ENCODE results near the gene ATP1A1. TPM values are rescaled to one million over a fixed set of nuclear protein-coding genes. Genes with fewer than 3 reads are reported as not detected.

ATP1A1 gene
- total RNA-seq, 1 donor from 2014 or later, result 196 TPM

GRCh38 chr1:116405241-116406135 lies 32.4 kb downstream of the ATP1A1 start:
- H3K9me3 Mint-ChIP-seq, result no peaks in the 10 kb centered on the region
- H3K27me3 Mint-ChIP-seq (ENCODE audit: low read depth), result no peaks in the 10 kb centered on the region
- H3K4me1 Mint-ChIP-seq (ENCODE audit: low read depth), result peaks cover 12% of the 10 kb centered on the region
- peaks cover 74% of the 10 kb centered on the region for H3K36me3 Mint-ChIP-seq (ENCODE audit: low read depth)
- H3K4me3 Mint-ChIP-seq (ENCODE audit: low read depth), result no peak overlapping the region
- no peak overlapping the region for H3K27ac Mint-ChIP-seq
- intact Hi-C loops (cut with micrococcal nuclease), result no loop called here
- DNase-seq (ENCODE audit: low spot score), result no peak

GRCh38 chr1:116407033-116407432 lies 34.0 kb downstream of the ATP1A1 start:
- H3K4me1 Mint-ChIP-seq (ENCODE audit: low read depth), result peaks cover 9% of the 10 kb centered on the region
- no peak for DNase-seq (ENCODE audit: low spot score)
- H3K9me3 Mint-ChIP-seq, result no peaks in the 10 kb centered on the region
- H3K4me3 Mint-ChIP-seq (ENCODE audit: low read depth), result no peak overlapping the region
- H3K27ac Mint-ChIP-seq, result no peak overlapping the region
- H3K36me3 Mint-ChIP-seq (ENCODE audit: low read depth), result peaks cover 59% of the 10 kb centered on the region
- H3K27me3 Mint-ChIP-seq (ENCODE audit: low read depth), result no peaks in the 10 kb centered on the region
- intact Hi-C loops (cut with micrococcal nuclease), result no loop called here

- Mint-ChIP-seq H3K27me3 (ENCODE audit: low read depth) (no peaks in the 10 kb centered on the region), H3K27ac (no peak overlapping the region), H3K36me3 (ENCODE audit: low read depth) (peaks cover 47% of the 10 kb centered on the region), H3K4me3 (ENCODE audit: low read depth) (no peak overlapping the region), H3K9me3 (no peaks in the 10 kb centered on the region), H3K4me1 (ENCODE audit: low read depth) (peaks cover 10% of the 10 kb centered on the region)
- DNase-seq (ENCODE audit: low spot score), result no peak
- intact Hi-C loops (cut with micrococcal nuclease), result no loop called here
These were observed 35.1 kb downstream of the ATP1A1 start for GRCh38 chr1:116408193-116408592.

DNA sequence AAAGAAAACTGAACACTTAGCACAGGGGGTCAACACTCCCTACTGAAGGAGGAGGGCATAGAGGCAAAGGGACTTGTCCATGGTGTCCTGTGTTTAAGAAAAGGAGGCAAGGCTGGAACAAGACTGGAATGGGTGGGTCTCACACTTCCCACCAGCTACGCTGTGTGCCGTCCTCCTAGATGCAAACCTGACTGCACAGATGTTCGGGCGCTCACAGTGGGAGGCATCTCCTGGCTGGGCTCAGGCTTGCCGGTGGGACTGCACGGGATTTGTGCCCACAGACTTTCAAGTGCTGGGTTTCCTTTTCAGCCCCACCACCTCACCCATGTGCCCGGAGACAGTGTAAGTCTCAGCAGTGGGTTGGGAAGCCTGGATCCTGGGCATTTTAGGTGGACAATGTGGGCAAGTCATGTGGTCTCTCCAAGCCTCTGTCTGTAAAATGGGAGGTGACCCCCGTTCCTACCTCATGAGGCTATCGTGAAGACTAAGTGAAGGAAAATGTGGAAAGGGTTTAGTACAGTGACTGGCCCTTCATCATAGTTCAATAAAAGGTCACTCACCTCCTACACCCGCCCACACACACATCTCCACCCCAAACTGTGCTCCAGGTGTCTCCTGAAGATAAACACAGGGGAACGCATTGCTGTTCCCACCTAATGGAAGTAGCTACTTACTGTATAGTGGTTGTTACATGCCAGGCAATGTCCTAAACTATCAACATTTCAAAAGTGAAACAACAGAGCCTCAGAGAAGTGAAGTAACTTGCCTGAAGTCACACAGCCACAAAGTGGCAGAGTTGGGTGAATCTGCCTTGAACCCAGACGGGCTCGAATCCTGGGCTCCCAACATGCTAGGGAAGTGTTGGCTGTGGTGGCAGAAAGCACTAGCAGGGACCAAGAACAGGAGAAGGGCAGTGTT lies 36.0 kb downstream of the ATP1A1 start:
- peaks cover 16% of the 10 kb centered on the region for H3K4me1 Mint-ChIP-seq (ENCODE audit: low read depth)
- H3K4me3 Mint-ChIP-seq (ENCODE audit: low read depth), result no peak overlapping the region
- intact Hi-C loops (cut with micrococcal nuclease), result no loop called here
- peaks cover 43% of the 10 kb centered on the region for H3K36me3 Mint-ChIP-seq (ENCODE audit: low read depth)
- no peak overlapping the region for H3K27ac Mint-ChIP-seq
- no peaks in the 10 kb centered on the region for H3K27me3 Mint-ChIP-seq (ENCODE audit: low read depth)
- no peak for DNase-seq (ENCODE audit: low spot score)
- H3K9me3 Mint-ChIP-seq, result no peaks in the 10 kb centered on the region

DNA sequence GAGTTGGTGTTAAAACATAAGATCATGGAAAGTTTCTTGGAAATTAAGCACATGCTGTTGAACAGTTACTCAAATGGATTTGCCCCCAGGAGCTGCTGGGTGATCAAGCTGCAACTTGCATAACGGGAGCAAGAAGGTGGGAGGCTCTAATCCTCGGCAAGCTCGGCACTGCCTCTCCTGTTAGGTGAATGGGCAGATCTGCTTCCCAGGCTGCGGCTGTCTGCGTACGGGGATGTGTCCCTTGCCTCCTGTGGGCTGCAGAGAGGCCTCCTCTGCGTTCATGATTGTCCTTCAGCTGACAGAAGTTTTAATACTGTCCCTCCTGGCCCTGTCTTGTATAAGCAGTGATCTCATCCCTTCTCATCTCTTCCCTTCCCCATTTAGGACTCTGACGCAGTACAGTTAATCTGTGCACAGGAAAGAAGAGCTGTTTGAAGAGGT lies 36.7 kb downstream of the ATP1A1 start:
- Mint-ChIP-seq H3K27ac (no peak overlapping the region), H3K9me3 (no peaks in the 10 kb centered on the region), H3K36me3 (ENCODE audit: low read depth) (peaks cover 40% of the 10 kb centered on the region), H3K4me3 (ENCODE audit: low read depth) (no peak overlapping the region), H3K27me3 (ENCODE audit: low read depth) (no peaks in the 10 kb centered on the region), H3K4me1 (ENCODE audit: low read depth) (peaks cover 19% of the 10 kb centered on the region)
- intact Hi-C loops (cut with micrococcal nuclease), result no loop called here
- DNase-seq (ENCODE audit: low spot score), result no peak

DNA sequence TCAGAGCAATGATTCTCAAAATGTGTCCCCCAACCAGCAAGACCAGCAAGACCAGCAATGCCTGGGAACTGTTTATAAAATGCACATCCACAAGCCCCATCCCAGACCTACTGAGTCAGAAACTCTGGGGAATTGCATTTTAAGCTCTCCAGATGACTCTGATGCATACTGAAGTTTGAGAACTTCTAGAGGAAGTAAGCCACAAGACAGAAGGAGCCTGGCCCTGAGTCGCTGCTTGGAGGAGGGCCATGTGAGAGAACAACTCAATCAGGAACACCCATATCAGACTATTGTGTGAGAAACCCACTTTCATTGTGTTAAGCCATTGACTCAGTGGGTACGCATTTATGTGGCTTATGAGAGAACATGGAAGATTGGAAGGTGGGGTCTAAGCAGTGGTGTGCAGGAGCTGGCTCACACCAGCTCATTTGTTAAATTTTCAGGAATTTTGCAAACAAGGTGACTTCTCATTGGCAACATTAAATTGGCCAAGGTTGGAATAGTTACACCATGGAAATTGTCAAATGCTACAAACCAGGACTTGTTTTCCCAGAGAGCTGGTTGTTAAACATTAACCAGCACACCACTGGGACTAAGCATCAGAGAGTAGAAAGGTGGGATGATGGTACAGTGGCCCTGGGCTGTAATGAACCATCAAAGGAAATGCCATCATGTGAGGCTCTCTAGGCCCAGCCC lies 38.9 kb downstream of the ATP1A1 start:
- DNase-seq (ENCODE audit: low spot score), result no peak
- Mint-ChIP-seq H3K4me1 (ENCODE audit: low read depth) (peaks cover 33% of the 10 kb centered on the region), H3K4me3 (ENCODE audit: low read depth) (no peak overlapping the region), H3K36me3 (ENCODE audit: low read depth) (peaks cover 25% of the 10 kb centered on the region), H3K9me3 (no peaks in the 10 kb centered on the region), H3K27me3 (ENCODE audit: low read depth) (no peaks in the 10 kb centered on the region), H3K27ac (no peak overlapping the region)
- intact Hi-C loops (cut with micrococcal nuclease), result loop anchor here (2.0 kb wide), 1 partner anchor 19 kb away; no protein-coding TSS in a partner anchor

- Mint-ChIP-seq H3K9me3 (no peaks in the 10 kb centered on the region), H3K4me3 (ENCODE audit: low read depth) (no peak overlapping the region), H3K36me3 (ENCODE audit: low read depth) (peaks cover 23% of the 10 kb centered on the region), H3K27me3 (ENCODE audit: low read depth) (no peaks in the 10 kb centered on the region), H3K4me1 (ENCODE audit: low read depth) (peaks cover 36% of the 10 kb centered on the region), H3K27ac (no peak overlapping the region)
- DNase-seq (ENCODE audit: low spot score), result no peak
- intact Hi-C loops (cut with micrococcal nuclease), result loop anchor here (2.0 kb wide), 1 partner anchor 20 kb away; no protein-coding TSS in a partner anchor
These were observed 39.4 kb downstream of the ATP1A1 start for GRCh38 chr1:116412480-116412798.

DNA sequence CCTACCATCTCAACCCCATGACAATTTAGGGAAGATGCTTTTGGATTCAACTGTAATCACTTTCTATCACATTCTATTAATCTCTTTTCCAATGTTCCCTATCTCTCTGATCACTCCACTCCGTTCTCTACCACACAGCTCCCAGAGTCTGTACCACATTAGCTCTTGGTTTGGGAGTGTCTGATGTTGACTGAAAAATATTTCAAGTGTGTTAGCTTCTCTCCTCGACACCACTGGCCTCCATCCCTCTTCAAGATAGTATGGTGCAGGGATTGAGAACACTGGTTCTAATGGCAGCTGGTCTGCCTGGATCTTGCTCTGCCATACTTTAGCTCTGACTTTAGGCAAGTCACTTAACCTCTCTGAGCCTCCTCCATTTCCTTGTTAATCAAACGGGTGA lies 39.9 kb downstream of the ATP1A1 start:
- H3K27ac Mint-ChIP-seq, result peak overlapping the region; percentile 2
- no peak for DNase-seq (ENCODE audit: low spot score)
- H3K9me3 Mint-ChIP-seq, result no peaks in the 10 kb centered on the region
- H3K36me3 Mint-ChIP-seq (ENCODE audit: low read depth), result peaks cover 18% of the 10 kb centered on the region
- no peaks in the 10 kb centered on the region for H3K27me3 Mint-ChIP-seq (ENCODE audit: low read depth)
- intact Hi-C loops (cut with micrococcal nuclease), result loop anchor here (2.0 kb wide), 1 partner anchor 20 kb away; no protein-coding TSS in a partner anchor
- H3K4me3 Mint-ChIP-seq (ENCODE audit: low read depth), result no peak overlapping the region
- H3K4me1 Mint-ChIP-seq (ENCODE audit: low read depth), result peaks cover 40% of the 10 kb centered on the region

GRCh38 chr1:116413414-116413813 lies 40.4 kb downstream of the ATP1A1 start:
- DNase-seq (ENCODE audit: low spot score), result no peak
- Mint-ChIP-seq H3K36me3 (ENCODE audit: low read depth) (peaks cover 15% of the 10 kb centered on the region), H3K27me3 (ENCODE audit: low read depth) (no peaks in the 10 kb centered on the region), H3K4me3 (ENCODE audit: low read depth) (no peak overlapping the region), H3K27ac (no peak overlapping the region), H3K9me3 (no peaks in the 10 kb centered on the region), H3K4me1 (ENCODE audit: low read depth) (peaks cover 41% of the 10 kb centered on the region)
- intact Hi-C loops (cut with micrococcal nuclease), result loop anchor here (2.0 kb wide), 1 partner anchor 21 kb away; no protein-coding TSS in a partner anchor

DNA sequence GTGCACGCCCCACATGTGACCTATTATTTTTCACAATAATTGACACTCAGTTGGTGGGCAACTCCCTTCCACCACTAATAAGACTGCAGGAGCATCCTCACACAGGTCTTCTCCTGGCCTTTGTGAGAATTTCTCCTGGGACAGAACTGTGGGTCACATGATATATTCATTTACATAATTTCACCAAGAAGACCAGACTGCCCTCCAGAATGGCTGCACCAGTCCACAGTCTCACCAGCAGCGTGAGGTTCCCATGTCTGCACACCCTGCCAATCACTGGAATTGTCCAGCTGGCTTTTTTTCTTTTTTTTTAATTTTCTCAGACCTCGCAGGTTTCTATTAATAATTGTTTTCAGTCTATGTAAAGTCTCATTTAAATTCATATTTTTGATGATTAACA lies 41.3 kb downstream of the ATP1A1 start:
- Mint-ChIP-seq H3K27ac (no peak overlapping the region), H3K27me3 (ENCODE audit: low read depth) (no peaks in the 10 kb centered on the region), H3K36me3 (ENCODE audit: low read depth) (peaks cover 15% of the 10 kb centered on the region), H3K4me1 (ENCODE audit: low read depth) (peaks cover 44% of the 10 kb centered on the region), H3K9me3 (no peaks in the 10 kb centered on the region), H3K4me3 (ENCODE audit: low read depth) (no peak overlapping the region)
- intact Hi-C loops (cut with micrococcal nuclease), result no loop called here
- DNase-seq (ENCODE audit: low spot score), result no peak

DNA sequence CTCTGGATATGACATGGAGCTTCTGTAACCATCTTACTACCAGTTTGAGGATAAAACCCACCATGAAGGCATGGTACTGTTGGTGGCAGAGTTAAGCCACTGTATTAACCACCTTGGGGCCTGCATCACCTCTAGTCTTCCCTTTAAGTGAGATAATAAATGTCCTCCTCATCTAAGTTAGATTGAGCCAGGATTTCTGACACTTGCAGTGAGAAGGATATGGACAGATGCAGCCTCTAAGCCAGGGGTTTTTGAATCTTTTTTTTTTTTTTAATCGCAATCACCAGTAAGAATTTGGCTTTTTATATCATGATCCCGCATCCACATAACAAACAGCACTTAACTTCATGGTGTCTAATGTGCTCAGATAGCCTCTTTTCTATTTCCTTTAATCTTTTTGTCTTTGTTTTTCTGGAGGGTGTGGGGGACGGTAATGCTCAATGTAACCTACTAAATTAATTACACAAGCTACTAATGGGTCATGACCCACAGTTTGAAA lies 42.2 kb downstream of the ATP1A1 start:
- intact Hi-C loops (cut with micrococcal nuclease), result no loop called here
- peaks cover 42% of the 10 kb centered on the region for H3K4me1 Mint-ChIP-seq (ENCODE audit: low read depth)
- peaks cover 12% of the 10 kb centered on the region for H3K36me3 Mint-ChIP-seq (ENCODE audit: low read depth)

More for the DNA sequence above, 42.2 kb downstream of the ATP1A1 start:
- Mint-ChIP-seq H3K27ac (no peak overlapping the region), H3K27me3 (ENCODE audit: low read depth) (no peaks in the 10 kb centered on the region), H3K9me3 (no peaks in the 10 kb centered on the region), H3K4me3 (ENCODE audit: low read depth) (no peak overlapping the region)
- no peak for DNase-seq (ENCODE audit: low spot score)
